Hepatocyte (in vitro differentiated cells): ENCODE data around the gene SLC66A1. TPM values are rescaled to one million over a fixed set of nuclear protein-coding genes. Genes with fewer than 3 reads are reported as not detected.

Experiments
- DNase-seq: peaks from one replicate; pipeline ENCODE4 v3.0.0-alpha.2; 2016; ENCODE audit warnings: low spot score
- H2AFZ ChIP-seq: fragments of 200-600 bp; sonication (generic); 2 replicates; pipeline ENCODE4 v1.6.0; 2016; ENCODE audit warnings: antibody characterized with exemption, mild to moderate bottlenecking
- H3K27ac ChIP-seq: fragments of 200-600 bp; sonication (generic); 2 replicates; pipeline ENCODE4 v1.5.1; 2016; ENCODE audit warnings: mild to moderate bottlenecking
- H3K27me3 ChIP-seq: fragments of 200-600 bp; sonication (generic); 2 replicates; pipeline ENCODE4 v1.6.1; 2016
- H3K36me3 ChIP-seq: fragments of 200-600 bp; sonication (generic); replicated peaks from 2 replicates; pipeline ENCODE4 v1.5.1; 2016; ENCODE audit warnings: low read depth; ENCODE audit not compliant: insufficient read depth
- H3K4me1 ChIP-seq: fragments of 200-600 bp; sonication (generic); 2 replicates; pipeline ENCODE4 v1.5.1; 2016; ENCODE audit warnings: mild to moderate bottlenecking, moderate library complexity; ENCODE audit not compliant: insufficient read depth
- H3K4me2 ChIP-seq: fragments of 200-600 bp; sonication (generic); 2 replicates; pipeline ENCODE4 v1.6.0; 2016
- H3K4me3 ChIP-seq: fragments of 200-600 bp; sonication (generic); 2 replicates; pipeline ENCODE4 v1.5.1; 2016; ENCODE audit warnings: mild to moderate bottlenecking
- H3K79me2 ChIP-seq: fragments of 200-600 bp; sonication (generic); 2 replicates; pipeline ENCODE4 v1.6.0; 2017; ENCODE audit warnings: mild to moderate bottlenecking
- H3K9me2 ChIP-seq: fragments of 200-600 bp; sonication (generic); replicated peaks from 2 replicates; pipeline ENCODE4 v1.6.0; 2017; ENCODE audit warnings: mild to moderate bottlenecking; ENCODE audit not compliant: insufficient read depth
- H3K9me3 ChIP-seq: fragments of 200-600 bp; sonication (generic); 2 replicates; pipeline ENCODE4 v1.5.1; 2016; ENCODE audit warnings: low read depth, mild to moderate bottlenecking
- H4K20me1 ChIP-seq: fragments of 200-600 bp; sonication (generic); 2 replicates; pipeline ENCODE4 v1.6.0; 2016; ENCODE audit warnings: mild to moderate bottlenecking; ENCODE audit not compliant: insufficient read depth, poor library complexity, severe bottlenecking
- EZH2 ChIP-seq: fragments of 200-600 bp; sonication (generic); IDR thresholded peaks from 2 replicates; pipeline ENCODE4 v1.6.1; 2016; ENCODE audit warnings: antibody characterized with exemption, mild to moderate bottlenecking, borderline replicate concordance
- EZH2phosphoT487 ChIP-seq: fragments of 200-600 bp; sonication (generic); IDR thresholded peaks from one replicate; pipeline ENCODE4 v1.6.1; 2018; ENCODE audit warnings: antibody characterized with exemption, mild to moderate bottlenecking, low read depth, moderate library complexity; ENCODE audit not compliant: unreplicated experiment, severe bottlenecking
- WGBS: methylation state at CpG from one replicate; pipeline ENCODE4 v1.1.6; 2016; ENCODE audit warnings: low lambda C conversion rate; ENCODE audit errors: missing lambda C conversion rate; 5-methylcytosine and 5-hydroxymethylcytosine counted together
- polyA plus RNA-seq: library from polyadenylated mRNA; unstranded; fragments of >200 nt; fragmentation: Nextera tagmentation; extraction: Ambion mirVana; gene quantifications from 2 replicates; pipeline ENCODE4 v1.2.1, GENCODE V29; 2016
- total RNA-seq: library from RNA; depleted of rRNA; stranded (reverse); fragments of >200 nt; gene quantifications from 2 replicates; pipeline ENCODE4 v1.2.3, GENCODE V29; 2014
- TF ChIP-seq, protein P1 (sequence below): fragments of 200-600 bp; sonication (generic); IDR thresholded peaks from 2 replicates; pipeline ENCODE4 v1.5.1; 2016; ENCODE audit warnings: antibody characterized with exemption, mild to moderate bottlenecking; ENCODE audit not compliant: poor library complexity

Gene SLC66A1
- total and polyA plus RNA-seq, 2 experiments from 2014 or later: 28.2 to 39.6 TPM

DNA sequence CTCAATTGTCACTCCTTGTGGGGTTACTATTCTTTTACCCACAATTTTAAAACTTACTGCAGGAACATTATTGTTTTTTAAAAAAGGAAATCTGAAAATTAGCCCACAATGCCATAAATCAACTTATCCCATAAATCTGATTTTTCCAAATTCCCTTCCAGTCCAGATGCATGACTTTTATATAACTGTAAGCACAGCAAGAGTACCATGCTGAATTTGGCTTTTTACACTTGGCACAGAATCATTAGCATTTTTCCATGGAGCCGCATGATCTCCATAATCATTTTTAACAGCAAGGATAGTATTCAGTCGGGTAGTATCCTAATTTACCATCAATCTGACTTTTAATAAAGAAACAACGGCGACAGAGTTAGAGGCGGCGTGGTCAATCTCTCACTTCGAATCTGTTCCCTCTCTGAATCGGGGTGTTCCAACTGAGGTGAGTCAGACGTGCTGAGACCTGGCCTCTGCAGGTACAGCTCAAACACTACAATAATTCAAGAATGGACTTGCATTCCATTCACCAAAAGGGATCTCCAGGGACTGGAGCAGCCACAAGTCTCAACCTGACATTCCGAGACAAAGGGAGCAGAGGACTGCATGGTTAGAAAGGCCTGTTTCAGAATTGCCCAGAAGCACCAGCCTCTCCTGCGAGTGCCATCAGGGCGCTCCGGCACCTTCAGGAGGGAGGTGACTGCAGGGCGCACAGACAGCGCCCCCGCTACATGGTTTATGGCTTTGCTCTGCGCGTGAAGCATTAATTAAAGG is 48.9 kb downstream of the SLC66A1 start:
- Histone ChIP-seq H3K9me3 (no peaks in the 10 kb centered on the region), H2AFZ (no peak overlapping the region), H3K79me2 (peaks cover 50% of the 10 kb centered on the region), H3K27ac (no peak overlapping the region), H3K4me2 (peak overlapping the region; percentile 37), H3K36me3 (no peaks in the 10 kb centered on the region), H3K4me1 (peaks cover 24% of the 10 kb centered on the region), H3K27me3 (no peaks in the 10 kb centered on the region), H3K9me2 (no peaks in the 10 kb centered on the region), H4K20me1 (peaks cover 34% of the 10 kb centered on the region), H3K4me3 (no peak overlapping the region)
- no peak for DNase-seq
- 73% methylated on average over 18 of the region's 18 CpGs for WGBS
- TF ChIP-seq EZH2phosphoT487 (no peak), EZH2 (no peak)
- TF ChIP-seq, protein P1, sequence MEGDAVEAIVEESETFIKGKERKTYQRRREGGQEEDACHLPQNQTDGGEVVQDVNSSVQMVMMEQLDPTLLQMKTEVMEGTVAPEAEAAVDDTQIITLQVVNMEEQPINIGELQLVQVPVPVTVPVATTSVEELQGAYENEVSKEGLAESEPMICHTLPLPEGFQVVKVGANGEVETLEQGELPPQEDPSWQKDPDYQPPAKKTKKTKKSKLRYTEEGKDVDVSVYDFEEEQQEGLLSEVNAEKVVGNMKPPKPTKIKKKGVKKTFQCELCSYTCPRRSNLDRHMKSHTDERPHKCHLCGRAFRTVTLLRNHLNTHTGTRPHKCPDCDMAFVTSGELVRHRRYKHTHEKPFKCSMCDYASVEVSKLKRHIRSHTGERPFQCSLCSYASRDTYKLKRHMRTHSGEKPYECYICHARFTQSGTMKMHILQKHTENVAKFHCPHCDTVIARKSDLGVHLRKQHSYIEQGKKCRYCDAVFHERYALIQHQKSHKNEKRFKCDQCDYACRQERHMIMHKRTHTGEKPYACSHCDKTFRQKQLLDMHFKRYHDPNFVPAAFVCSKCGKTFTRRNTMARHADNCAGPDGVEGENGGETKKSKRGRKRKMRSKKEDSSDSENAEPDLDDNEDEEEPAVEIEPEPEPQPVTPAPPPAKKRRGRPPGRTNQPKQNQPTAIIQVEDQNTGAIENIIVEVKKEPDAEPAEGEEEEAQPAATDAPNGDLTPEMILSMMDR: no peak

DNA sequence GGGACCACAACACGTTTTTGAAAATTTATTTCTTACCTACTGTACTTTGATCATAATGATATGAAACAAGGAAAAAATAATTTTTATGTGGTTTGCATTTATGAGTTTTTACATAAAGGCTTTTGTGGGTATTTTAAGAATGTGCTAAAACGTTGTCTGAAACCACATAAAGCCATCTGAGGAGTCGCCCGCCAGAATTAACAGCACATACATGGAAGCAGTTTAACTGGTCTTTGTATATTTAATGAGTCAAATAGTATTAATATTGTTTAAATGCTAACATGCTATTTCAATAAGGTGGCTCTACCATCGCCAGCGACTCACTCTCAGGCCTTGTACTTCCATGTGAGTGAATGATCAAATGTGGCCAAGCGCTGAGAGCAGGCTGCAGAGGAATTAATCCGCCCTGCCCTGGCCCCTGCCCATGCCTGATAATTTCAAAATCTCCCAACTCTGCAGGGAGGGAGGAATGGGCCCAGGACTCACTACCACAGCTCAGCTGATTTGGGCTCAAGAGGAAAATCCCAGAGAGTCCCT is 49.6 kb downstream of the SLC66A1 start:
- 64% methylated on average over 8 of the region's 8 CpGs for WGBS
- Histone ChIP-seq H3K9me3 (no peaks in the 10 kb centered on the region), H3K4me1 (peaks cover 24% of the 10 kb centered on the region), H3K9me2 (no peaks in the 10 kb centered on the region), H3K27ac (peak overlapping the region; percentile 0), H4K20me1 (peaks cover 34% of the 10 kb centered on the region), H3K27me3 (no peaks in the 10 kb centered on the region), H2AFZ (no peak overlapping the region), H3K79me2 (peaks cover 55% of the 10 kb centered on the region), H3K4me2 (peak overlapping the region; percentile 5), H3K36me3 (no peaks in the 10 kb centered on the region), H3K4me3 (no peak overlapping the region)
- TF ChIP-seq, protein P1: no peak
- TF ChIP-seq EZH2: no peak
- no peak for TF ChIP-seq EZH2phosphoT487
- no peak for DNase-seq

DNA sequence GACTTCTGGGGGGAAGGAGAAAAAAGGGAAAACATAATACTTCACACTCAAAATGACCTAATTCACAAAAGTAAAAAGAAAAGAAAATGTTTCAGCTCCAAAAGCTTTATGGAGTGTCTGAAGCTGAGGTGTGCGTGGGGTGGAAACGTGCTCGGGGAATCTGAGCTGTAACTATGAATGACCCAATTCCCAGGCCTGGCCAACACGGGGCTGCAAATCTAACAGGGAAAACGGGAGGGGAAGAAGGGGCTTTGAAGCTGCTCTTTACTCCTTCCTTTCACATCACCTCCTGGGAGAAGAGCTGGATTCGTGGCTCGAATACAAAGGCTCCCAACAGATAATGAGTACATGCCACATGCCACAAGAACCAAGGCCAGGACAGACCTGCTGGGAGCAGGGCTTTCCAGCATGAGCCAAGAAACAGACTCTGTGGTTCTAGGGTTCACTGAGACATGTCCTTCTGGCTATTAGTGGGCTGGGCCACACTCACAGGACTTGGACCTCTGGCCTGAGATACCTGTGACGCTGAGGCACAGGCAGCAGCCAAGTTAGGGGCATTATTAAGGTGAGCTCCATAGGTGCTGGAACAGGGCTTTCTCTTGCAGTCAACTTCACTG is 51.5 kb downstream of the SLC66A1 start:
- Histone ChIP-seq H3K9me2 (no peaks in the 10 kb centered on the region), H3K9me3 (no peaks in the 10 kb centered on the region), H3K4me3 (no peak overlapping the region), H4K20me1 (peaks cover 32% of the 10 kb centered on the region), H2AFZ (no peak overlapping the region), H3K36me3 (no peaks in the 10 kb centered on the region), H3K27me3 (no peaks in the 10 kb centered on the region), H3K4me1 (peaks cover 24% of the 10 kb centered on the region), H3K79me2 (peaks cover 51% of the 10 kb centered on the region), H3K4me2 (no peak overlapping the region), H3K27ac (peak overlapping the region; percentile 59)
- WGBS: 86% methylated on average over 8 of the region's 8 CpGs
- no peak for DNase-seq
- TF ChIP-seq EZH2phosphoT487: no peak
- TF ChIP-seq, protein P1: no peak
- TF ChIP-seq EZH2: no peak
